Neuronal stem cell (in vitro differentiated cells): ENCODE measurements around the gene CARD10.

Experiments used
- DNase-seq: peaks from one replicate; pipeline ENCODE4 v3.0.0-alpha.2; 2013; ENCODE audit warnings: low spot score
- H2AFZ ChIP-seq: one replicate; pipeline ENCODE4 v1.6.1; 2013; ENCODE audit warnings: mild to moderate bottlenecking, low read length, inconsistent platforms
- H2AK5ac ChIP-seq: 2 replicates; pipeline ENCODE4 v1.6.1; 2013; ENCODE audit warnings: low read depth, mild to moderate bottlenecking, inconsistent platforms, low read length, moderate library complexity, mixed read lengths
- H2BK120ac ChIP-seq: 2 replicates; pipeline ENCODE4 v1.6.1; 2013; ENCODE audit warnings: low read depth, mild to moderate bottlenecking, inconsistent platforms, low read length, moderate library complexity, mixed read lengths
- H2BK12ac ChIP-seq: one replicate; pipeline ENCODE4 v1.6.1; 2013; ENCODE audit warnings: low read length, inconsistent platforms
- H2BK15ac ChIP-seq: 2 replicates; pipeline ENCODE4 v1.6.1; 2013; ENCODE audit warnings: mild to moderate bottlenecking, low read length, inconsistent platforms, mixed read lengths
- H2BK5ac ChIP-seq: one replicate; pipeline ENCODE4 v1.6.1; 2013; ENCODE audit warnings: inconsistent platforms, mild to moderate bottlenecking, low read length, moderate library complexity
- H3K14ac ChIP-seq: one replicate; pipeline ENCODE4 v1.6.1; 2013; ENCODE audit warnings: low read length, inconsistent platforms
- H3K18ac ChIP-seq: 2 replicates; pipeline ENCODE4 v1.6.1; 2013; ENCODE audit warnings: low read length, inconsistent platforms
- H3K23ac ChIP-seq: 2 replicates; pipeline ENCODE4 v1.6.1; 2013; ENCODE audit warnings: low read depth, mild to moderate bottlenecking, mixed read lengths, low read length, inconsistent platforms; ENCODE audit not compliant: poor library complexity
- H3K27ac ChIP-seq: replicated peaks from 3 replicates; pipeline ENCODE4 v1.5.1; 2013; ENCODE audit warnings: low read length, inconsistent platforms
- H3K27me3 ChIP-seq, 3 experiments: 2 replicates each; pipeline ENCODE4 v1.6.1; 2013; ENCODE audit warnings: low read length in 3 of 3, mild to moderate bottlenecking in 2 of 3, inconsistent platforms in 1 of 3, low read depth in 1 of 3, mixed read lengths in 1 of 3, moderate library complexity in 1 of 3; ENCODE audit not compliant: control insufficient read depth in 3 of 3, insufficient read depth in 3 of 3
- H3K36me3 ChIP-seq, 2 donors: replicated peaks in 1 of 2; 2 replicates each; pipeline ENCODE4 v1.6.1; 2013; ENCODE audit warnings: low read length in 2 of 2; ENCODE audit not compliant: control insufficient read depth in 2 of 2, insufficient read depth in 2 of 2
- H3K4ac ChIP-seq: 2 replicates; pipeline ENCODE4 v1.6.1; 2013; ENCODE audit warnings: inconsistent platforms, mild to moderate bottlenecking, low read length, moderate library complexity
- H3K4me1 ChIP-seq, 2 donors: 1 replicate in 1 of 2; 2 replicates in 1 of 2; pipeline ENCODE4 v1.6.1; 2013; ENCODE audit warnings: low read length in 2 of 2, low read depth in 1 of 2; ENCODE audit not compliant: control insufficient read depth in 2 of 2, insufficient read depth in 1 of 2
- H3K4me2 ChIP-seq: one replicate; pipeline ENCODE4 v1.6.1; 2013; ENCODE audit warnings: mild to moderate bottlenecking, low read length, inconsistent platforms; ENCODE audit not compliant: insufficient read depth, poor library complexity, severe bottlenecking
- H3K4me3 ChIP-seq, 2 donors: 2 replicates each; pipeline ENCODE4 v1.5.1; 2013; ENCODE audit warnings: low read length in 2 of 2, mild to moderate bottlenecking in 2 of 2, inconsistent platforms in 1 of 2, moderate library complexity in 1 of 2
- H3K79me1 ChIP-seq: one replicate; pipeline ENCODE4 v1.6.1; 2013; ENCODE audit warnings: low read depth, mild to moderate bottlenecking, inconsistent platforms, low read length, moderate library complexity
- H3K9ac ChIP-seq: one replicate; pipeline ENCODE4 v1.6.1; 2013; ENCODE audit warnings: mild to moderate bottlenecking, low read depth, low read length, inconsistent platforms; ENCODE audit not compliant: poor library complexity
- H3K9me3 ChIP-seq, 2 donors: replicated peaks in 1 of 2; 2 replicates each; pipeline versions ENCODE3 to v1.6.1; 2013; ENCODE audit warnings: low read length in 2 of 2, mild to moderate bottlenecking in 2 of 2, inconsistent platforms in 1 of 2, low read depth in 1 of 2, mixed read lengths in 1 of 2, moderate library complexity in 1 of 2; ENCODE audit not compliant: control insufficient read depth in 2 of 2, insufficient read depth in 1 of 2
- H4K8ac ChIP-seq: one replicate; pipeline ENCODE4 v1.6.1; 2013; ENCODE audit warnings: low read depth, mild to moderate bottlenecking, inconsistent platforms, low read length, moderate library complexity
- H4K91ac ChIP-seq: one replicate; pipeline ENCODE4 v1.6.1; 2013; ENCODE audit warnings: low read length, low read depth, mild to moderate bottlenecking, inconsistent platforms; ENCODE audit not compliant: poor library complexity
- WGBS, 2 donors: extraction: QIAGEN DNeasy Blood & Tissue Kit; methylation state at CpG; one replicate each; pipeline ENCODE4 v1.1.7; 2013; ENCODE audit warnings: missing lambda C conversion rate in 2 of 2, mixed read lengths in 1 of 2; ENCODE audit not compliant: insufficient read length in 2 of 2, insufficient replicate concordance in 1 of 2; ENCODE audit errors: extremely low coverage in 2 of 2; 5-methylcytosine and 5-hydroxymethylcytosine counted together

CARD10 gene

DNA sequence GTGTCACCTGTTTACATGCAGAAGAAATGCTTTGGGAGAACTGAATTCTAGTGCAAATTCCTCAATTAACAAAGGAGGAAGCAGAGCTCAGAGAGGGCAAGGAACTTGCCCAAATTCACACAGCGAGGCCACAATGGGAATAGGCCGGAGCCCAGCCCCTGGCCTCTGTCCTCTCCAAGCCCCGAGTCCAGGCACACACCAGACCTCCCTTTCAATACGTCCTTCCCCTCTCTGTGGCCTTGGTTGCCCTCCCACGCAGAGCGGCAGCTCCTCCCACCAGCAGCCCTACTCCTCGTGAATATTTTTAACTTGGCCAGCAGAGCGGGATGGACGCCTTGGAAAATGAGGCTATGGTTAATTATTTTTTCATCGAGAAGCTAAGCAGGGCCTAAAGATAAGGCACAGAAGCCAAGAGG, 1.6 kb upstream of the CARD10 start:
- H4K8ac ChIP-seq: no peak overlapping the region
- H3K27me3 ChIP-seq: peaks cover 4 to 25% (median 16%) of the 10 kb centered on the region in 3 experiments
- H3K4me3 ChIP-seq: peak overlapping the region in 1 of 2 donors; percentile 49
- H3K4ac ChIP-seq: no peak overlapping the region
- peaks cover 0 to 1% of the 10 kb centered on the region in 2 donors for H3K9me3 ChIP-seq
- no peak overlapping the region for H2AFZ ChIP-seq
- H3K79me1 ChIP-seq: no peaks in the 10 kb centered on the region
- H3K4me2 ChIP-seq: no peak overlapping the region
- no peak overlapping the region for H3K27ac ChIP-seq
- peaks cover 0 to 3% of the 10 kb centered on the region in 2 donors for H3K36me3 ChIP-seq
- H3K18ac ChIP-seq: no peak overlapping the region
- no peak overlapping the region for H2BK120ac ChIP-seq
- H3K9ac ChIP-seq: no peak overlapping the region
- H2BK5ac ChIP-seq: no peak overlapping the region
- no peak for DNase-seq
- peaks cover 10% of the 10 kb centered on the region in 2 donors for H3K4me1 ChIP-seq
- H4K91ac ChIP-seq: no peak overlapping the region
- WGBS, 2 donors: no CpG with 5 or more reads among the region's 10 CpGs
- H2BK15ac ChIP-seq: no peak overlapping the region
- no peak overlapping the region for H2BK12ac ChIP-seq
- H3K14ac ChIP-seq: no peak overlapping the region
- H3K23ac ChIP-seq: no peak overlapping the region
- no peak overlapping the region for H2AK5ac ChIP-seq

DNA sequence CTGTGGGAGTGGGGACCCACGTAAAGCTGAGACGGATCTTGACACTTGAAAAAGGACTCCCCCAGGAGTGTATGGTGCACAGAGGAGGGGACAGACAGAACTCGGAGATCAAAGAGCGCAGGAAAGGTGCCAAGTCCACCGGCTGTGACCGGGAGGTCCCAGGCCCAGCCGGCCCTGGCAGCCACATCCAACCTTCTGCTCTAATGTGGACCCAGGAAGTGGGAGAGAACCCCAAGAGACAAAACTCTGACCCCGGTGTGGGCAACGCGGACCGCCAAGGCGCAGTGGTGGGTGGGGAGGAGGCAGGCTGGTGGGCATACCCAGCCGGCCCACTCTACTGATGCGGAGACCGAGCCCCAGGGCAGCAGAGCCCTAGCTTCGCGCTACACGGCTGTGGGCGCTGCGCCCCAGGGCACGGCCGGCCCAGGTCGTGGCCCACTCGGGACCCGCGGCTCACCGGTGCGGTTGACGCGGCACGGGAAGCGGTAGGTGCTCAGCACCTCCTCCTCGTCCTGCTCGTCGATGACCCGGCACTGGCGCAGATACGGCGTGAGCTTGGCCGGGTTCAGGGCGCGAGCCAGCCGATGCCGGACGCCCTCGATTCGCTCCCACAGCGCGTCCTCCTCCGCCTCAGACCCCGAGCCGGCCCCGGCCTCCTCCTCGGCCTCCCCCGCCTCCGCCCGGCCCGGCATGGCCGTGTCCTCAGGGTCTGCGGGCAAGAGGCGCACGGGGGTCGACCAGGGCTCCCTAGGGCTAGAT, 527 bp downstream of the CARD10 start:
- H2AFZ ChIP-seq: peak overlapping the region; percentile 93
- H3K27ac ChIP-seq: no peak overlapping the region
- peak overlapping the region; percentile 96 for H2BK12ac ChIP-seq
- peaks cover 8 to 10% of the 10 kb centered on the region in 2 donors for H3K4me1 ChIP-seq
- H3K18ac ChIP-seq: peak overlapping the region; percentile 99
- H3K4me2 ChIP-seq: peak overlapping the region; percentile 87
- peak overlapping the region; percentile 92 for H2BK120ac ChIP-seq
- peak overlapping the region; percentile 49 for H2BK5ac ChIP-seq
- peak overlapping the region; percentile 69 to 88 for H3K4me3 ChIP-seq
- H3K9me3 ChIP-seq: peaks cover 0 to 1% of the 10 kb centered on the region in 2 donors
- H3K9ac ChIP-seq: peak overlapping the region; percentile 95
- H4K8ac ChIP-seq: peak overlapping the region; percentile 54
- H3K14ac ChIP-seq: peak overlapping the region; percentile 87
- peak overlapping the region; percentile 76 for H4K91ac ChIP-seq
- no CpG with 5 or more reads among the region's 63 CpGs for WGBS, 2 donors
- H3K36me3 ChIP-seq: peaks cover 0 to 16% of the 10 kb centered on the region in 2 donors
- no peaks in the 10 kb centered on the region for H3K79me1 ChIP-seq
- peaks cover 4 to 25% (median 14%) of the 10 kb centered on the region in 3 experiments for H3K27me3 ChIP-seq
- H2AK5ac ChIP-seq: peak overlapping the region; percentile 88
- peak overlapping the region; percentile 95 for H2BK15ac ChIP-seq
- DNase-seq: no peak
- peak overlapping the region; percentile 31 for H3K4ac ChIP-seq
- peak overlapping the region; percentile 99 for H3K23ac ChIP-seq

DNA sequence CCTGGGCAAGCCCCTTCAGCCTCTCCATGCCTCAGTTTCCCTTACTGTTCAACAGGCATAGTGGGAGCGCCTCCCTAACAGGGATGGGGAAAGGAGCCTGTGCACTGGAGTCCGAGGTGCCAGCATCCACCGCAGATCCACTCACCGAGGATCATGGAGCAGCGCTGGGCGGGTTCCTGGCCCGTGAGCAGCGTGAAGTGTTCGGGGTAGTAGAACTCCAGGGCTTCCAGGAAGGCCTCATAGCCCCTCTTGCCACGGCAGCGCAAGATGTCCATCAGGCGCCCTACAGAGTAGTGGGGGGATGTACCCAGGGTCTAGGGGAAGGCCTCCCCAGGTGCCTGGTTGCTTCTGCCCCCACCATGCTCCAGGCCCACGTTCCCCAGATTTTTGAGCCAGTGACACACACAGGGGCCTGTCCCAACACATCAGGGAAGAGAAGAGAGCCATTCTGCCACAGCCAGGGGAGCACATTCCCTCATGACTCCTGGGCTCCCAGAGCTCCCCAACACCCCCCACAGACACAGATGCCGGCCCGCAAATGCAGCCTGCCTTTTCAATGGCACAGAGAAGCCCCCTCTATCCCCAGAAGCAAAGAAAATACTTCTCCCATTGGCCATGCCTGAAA, 1.3 kb downstream of the CARD10 start:
- DNase-seq: no peak
- Histone ChIP-seq H3K36me3 (peaks cover 0 to 16% of the 10 kb centered on the region in 2 donors), H4K8ac (no peak overlapping the region), H3K14ac (peak overlapping the region; percentile 42), H3K4me1 (peaks cover 12 to 17% of the 10 kb centered on the region in 2 donors), H3K79me1 (no peaks in the 10 kb centered on the region), H3K4ac (no peak overlapping the region), H3K27ac (no peak overlapping the region), H2AK5ac (peak overlapping the region; percentile 88), H2BK15ac (peak overlapping the region; percentile 51), H3K18ac (peak overlapping the region; percentile 36), H3K23ac (no peak overlapping the region), H4K91ac (no peak overlapping the region), H3K4me2 (peak overlapping the region; percentile 87), H3K27me3 (peaks cover 4 to 25% (median 13%) of the 10 kb centered on the region in 3 experiments), H2BK5ac (peak overlapping the region; percentile 49), H2BK12ac (no peak overlapping the region), H3K9me3 (peaks cover 0 to 1% of the 10 kb centered on the region in 2 donors), H2AFZ (peak overlapping the region; percentile 93), H3K9ac (no peak overlapping the region), H2BK120ac (peak overlapping the region; percentile 68), H3K4me3 (peak overlapping the region; percentile 30 to 69)
- no CpG with 5 or more reads among the region's 15 CpGs for WGBS, 2 donors

DNA sequence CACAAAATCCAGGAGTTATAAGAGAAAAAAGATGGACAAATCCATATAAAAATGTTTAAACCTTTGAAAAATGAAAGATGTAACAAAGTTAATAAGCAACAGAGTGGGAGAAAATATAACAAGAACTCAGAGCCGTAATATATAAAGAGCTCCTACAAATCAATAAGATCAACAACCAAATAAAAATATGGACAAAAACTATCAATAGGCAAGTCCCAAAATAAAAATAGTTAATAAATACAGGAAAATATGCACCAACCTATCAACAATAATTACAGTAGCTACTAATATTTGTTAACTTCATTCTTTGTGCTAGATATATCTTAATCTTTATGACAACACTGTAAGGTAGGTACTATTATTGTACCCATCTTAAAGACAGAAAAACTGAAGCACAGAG, 2.8 kb downstream of the CARD10 start:
- WGBS, 2 donors: no CpG with 5 or more reads among the region's 1 CpG
- Histone ChIP-seq H3K36me3 (peaks cover 0 to 16% of the 10 kb centered on the region in 2 donors), H3K9ac (no peak overlapping the region), H2BK5ac (no peak overlapping the region), H3K4me1 (peaks cover 22 to 30% of the 10 kb centered on the region in 2 donors), H3K27me3 (peaks cover 4 to 25% (median 8%) of the 10 kb centered on the region in 3 experiments), H2BK12ac (no peak overlapping the region), H3K14ac (no peak overlapping the region), H2AK5ac (no peak overlapping the region), H3K4ac (no peak overlapping the region), H3K4me3 (no peak overlapping the region), H3K9me3 (peaks cover 0 to 1% of the 10 kb centered on the region in 2 donors), H2BK120ac (no peak overlapping the region), H4K8ac (no peak overlapping the region), H2AFZ (no peak overlapping the region), H2BK15ac (no peak overlapping the region), H3K23ac (no peak overlapping the region), H3K79me1 (no peaks in the 10 kb centered on the region), H3K4me2 (no peak overlapping the region), H3K18ac (no peak overlapping the region), H4K91ac (no peak overlapping the region), H3K27ac (no peak overlapping the region)
- no peak for DNase-seq
